Progenitor cell of endocrine pancreas (in vitro differentiated cells): ENCODE data around the gene WWC1. TPM values are rescaled to one million over a fixed set of nuclear protein-coding genes. Genes with fewer than 3 reads are reported as not detected.
A peak's percentile ranks its signal among the peaks of the same experiment; 100 is the strongest.

Experiments used
- DNase-seq: peaks from one replicate; pipeline ENCODE4 v3.0.0; 2021; ENCODE audit warnings: low spot score; ENCODE audit not compliant: unreplicated experiment
- H3K27ac Mint-ChIP-seq: 2 replicates; pipeline ENCODE4 v1.8.0; 2021; ENCODE audit warnings: mild to moderate bottlenecking, moderate library complexity, mixed read lengths
- H3K27me3 Mint-ChIP-seq: 2 replicates; pipeline ENCODE4 v1.8.0; 2021; ENCODE audit warnings: mixed read lengths
- H3K36me3 Mint-ChIP-seq: 2 replicates; pipeline ENCODE4 v1.8.0; 2022; ENCODE audit warnings: mixed read lengths; ENCODE audit not compliant: insufficient read depth
- H3K4me1 Mint-ChIP-seq: 2 replicates; pipeline ENCODE4 v1.8.0; 2021; ENCODE audit warnings: low read depth, mixed read lengths
- H3K4me3 Mint-ChIP-seq: 2 replicates; pipeline ENCODE4 v1.8.0; 2021; ENCODE audit warnings: low read depth, mild to moderate bottlenecking, moderate library complexity, mixed read lengths
- H3K9me3 Mint-ChIP-seq: 2 replicates; pipeline ENCODE4 v1.8.0; 2021; ENCODE audit warnings: low read depth, mixed read lengths
- total RNA-seq: library from RNA; stranded (reverse); gene quantifications from 2 replicates; pipeline ENCODE4 v1.2.1, GENCODE V29; 2021
- TF ChIP-seq, protein P1 (sequence below): fragments of 200-600 bp; sonication (generic); IDR thresholded peaks from one replicate; pipeline ENCODE4 v1.5.0; 2021; ENCODE audit warnings: antibody characterized with exemption, mild to moderate bottlenecking; ENCODE audit not compliant: unreplicated experiment

The WWC1 gene
- total RNA-seq, 1 donor from 2014 or later = 62.3 TPM

DNA sequence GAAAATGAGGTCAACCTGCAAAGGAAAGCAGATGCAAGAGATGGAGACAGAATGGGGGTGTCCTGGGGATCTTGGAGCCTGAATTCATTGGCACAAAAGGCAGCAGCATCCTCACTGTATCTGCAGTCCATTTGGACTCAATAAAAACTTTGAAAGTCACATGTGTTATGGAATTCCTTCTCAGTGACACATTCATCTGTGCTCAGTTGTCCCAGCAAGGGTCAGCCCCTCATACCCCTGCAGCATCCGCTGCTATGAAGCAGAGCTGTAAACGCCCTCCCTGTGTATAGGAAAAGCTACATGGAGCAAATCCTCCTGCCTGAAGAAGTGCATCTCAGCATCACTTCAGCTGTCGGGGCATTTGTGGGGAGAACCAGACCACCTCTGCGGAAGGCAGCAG lies 180.3 kb downstream of the WWC1 start:
- Mint-ChIP-seq H3K27me3 (no peaks in the 10 kb centered on the region), H3K4me1 (no peaks in the 10 kb centered on the region), H3K36me3 (peaks cover 22% of the 10 kb centered on the region), H3K4me3 (no peak overlapping the region), H3K9me3 (no peaks in the 10 kb centered on the region), H3K27ac (no peak overlapping the region)
- no peak for DNase-seq
- TF ChIP-seq, protein P1, sequence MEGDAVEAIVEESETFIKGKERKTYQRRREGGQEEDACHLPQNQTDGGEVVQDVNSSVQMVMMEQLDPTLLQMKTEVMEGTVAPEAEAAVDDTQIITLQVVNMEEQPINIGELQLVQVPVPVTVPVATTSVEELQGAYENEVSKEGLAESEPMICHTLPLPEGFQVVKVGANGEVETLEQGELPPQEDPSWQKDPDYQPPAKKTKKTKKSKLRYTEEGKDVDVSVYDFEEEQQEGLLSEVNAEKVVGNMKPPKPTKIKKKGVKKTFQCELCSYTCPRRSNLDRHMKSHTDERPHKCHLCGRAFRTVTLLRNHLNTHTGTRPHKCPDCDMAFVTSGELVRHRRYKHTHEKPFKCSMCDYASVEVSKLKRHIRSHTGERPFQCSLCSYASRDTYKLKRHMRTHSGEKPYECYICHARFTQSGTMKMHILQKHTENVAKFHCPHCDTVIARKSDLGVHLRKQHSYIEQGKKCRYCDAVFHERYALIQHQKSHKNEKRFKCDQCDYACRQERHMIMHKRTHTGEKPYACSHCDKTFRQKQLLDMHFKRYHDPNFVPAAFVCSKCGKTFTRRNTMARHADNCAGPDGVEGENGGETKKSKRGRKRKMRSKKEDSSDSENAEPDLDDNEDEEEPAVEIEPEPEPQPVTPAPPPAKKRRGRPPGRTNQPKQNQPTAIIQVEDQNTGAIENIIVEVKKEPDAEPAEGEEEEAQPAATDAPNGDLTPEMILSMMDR = no peak

DNA sequence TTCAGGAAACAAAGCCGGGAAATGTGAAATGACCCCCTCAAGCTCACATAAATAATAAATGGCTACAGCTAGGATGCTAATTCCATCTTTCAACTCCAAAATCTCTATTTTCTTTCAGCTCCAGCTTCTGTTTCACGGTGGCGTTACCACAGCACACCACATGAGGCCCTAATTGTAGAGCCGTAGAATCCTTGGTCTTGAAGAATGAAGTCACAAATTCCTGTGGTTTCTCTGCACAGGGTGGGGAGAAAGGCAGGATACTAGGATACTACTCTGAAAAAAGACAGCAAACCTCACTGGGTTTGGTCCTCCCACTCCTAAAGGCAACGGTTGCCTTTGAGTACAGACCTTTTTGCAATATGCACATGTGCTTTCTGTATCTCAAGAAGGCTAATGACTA lies 180.9 kb downstream of the WWC1 start:
- DNase-seq = no peak
- H3K27ac Mint-ChIP-seq = no peak overlapping the region
- H3K27me3 Mint-ChIP-seq = no peaks in the 10 kb centered on the region
- H3K4me1 Mint-ChIP-seq = no peaks in the 10 kb centered on the region
- TF ChIP-seq, protein P1 = no peak
- no peaks in the 10 kb centered on the region for H3K9me3 Mint-ChIP-seq
- no peak overlapping the region for H3K4me3 Mint-ChIP-seq
- H3K36me3 Mint-ChIP-seq = peaks cover 20% of the 10 kb centered on the region

- DNase-seq = no peak
- Mint-ChIP-seq H3K4me1 (no peaks in the 10 kb centered on the region), H3K27ac (peak overlapping the region; percentile 58), H3K4me3 (no peak overlapping the region), H3K9me3 (no peaks in the 10 kb centered on the region), H3K36me3 (peaks cover 20% of the 10 kb centered on the region), H3K27me3 (no peaks in the 10 kb centered on the region)
- TF ChIP-seq, protein P1 = no peak
These were observed 182.9 kb downstream of the WWC1 start for GRCh38 chr5:168474319-168474718.

GRCh38 chr5:168477060-168477459 lies 185.6 kb downstream of the WWC1 start:
- Mint-ChIP-seq H3K9me3 (no peaks in the 10 kb centered on the region), H3K4me3 (no peak overlapping the region), H3K4me1 (no peaks in the 10 kb centered on the region), H3K36me3 (peaks cover 14% of the 10 kb centered on the region), H3K27ac (peak overlapping the region; percentile 79), H3K27me3 (no peaks in the 10 kb centered on the region)
- TF ChIP-seq, protein P1 = no peak
- DNase-seq = no peak

DNA sequence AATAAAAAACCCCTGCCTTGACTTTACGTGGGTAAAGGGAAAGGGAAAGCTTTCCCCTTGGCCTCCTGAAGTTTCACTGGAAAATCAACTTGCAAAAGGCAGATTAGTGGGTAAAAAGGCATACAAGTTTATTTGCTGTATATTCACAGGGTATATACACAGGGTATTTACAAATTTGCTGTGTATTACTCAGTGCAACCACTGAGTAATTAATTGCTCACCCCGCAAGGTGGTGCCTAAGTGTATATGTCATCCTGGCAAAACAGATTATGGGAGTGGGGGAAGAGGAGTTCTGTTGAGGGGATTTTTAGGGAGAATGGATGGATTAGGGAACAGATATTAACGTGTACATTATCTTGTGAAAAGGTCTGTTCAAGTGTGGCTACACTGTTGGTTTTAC lies 187.7 kb downstream of the WWC1 start:
- Mint-ChIP-seq H3K27ac (no peak overlapping the region), H3K4me1 (no peaks in the 10 kb centered on the region), H3K36me3 (peaks cover 3% of the 10 kb centered on the region), H3K9me3 (no peaks in the 10 kb centered on the region), H3K27me3 (no peaks in the 10 kb centered on the region), H3K4me3 (no peak overlapping the region)
- TF ChIP-seq, protein P1 = no peak
- no peak for DNase-seq

GRCh38 chr5:168480601-168481000 lies 189.2 kb downstream of the WWC1 start:
- H3K4me1 Mint-ChIP-seq = no peaks in the 10 kb centered on the region
- no peaks in the 10 kb centered on the region for H3K27me3 Mint-ChIP-seq
- no peaks in the 10 kb centered on the region for H3K36me3 Mint-ChIP-seq
- no peaks in the 10 kb centered on the region for H3K9me3 Mint-ChIP-seq
- no peak for DNase-seq
- no peak overlapping the region for H3K4me3 Mint-ChIP-seq
- no peak overlapping the region for H3K27ac Mint-ChIP-seq
- TF ChIP-seq, protein P1 = no peak
